HCT116 (cell line): ENCODE data around the gene TACR2. TPM values are rescaled to one million over a fixed set of nuclear protein-coding genes. Genes with fewer than 3 reads are reported as not detected.

Experiments
- ATAC-seq: fragments of 200-7000 bp; cut with Tn5 transposase; 2 replicates; pipeline ENCODE4 v1.9.1; 2020; ENCODE audit warnings: mild to moderate bottlenecking, moderate library complexity
- BruUV-seq: library from RNA; stranded (reverse); fragments of 400-500 nt; replicated peaks from 2 replicates; lab custom pipeline; 2021; lab: Mats Ljungman, UMichigan
- CTCF ChIA-PET: fragments of 300-600 bp; sonication (Branson Sonifier 250); formaldehyde crosslinking; loops from one replicate; lab custom pipeline; 2021; ENCODE audit warnings: antibody characterized with exemption; lab: Charles Lee
- POLR2A ChIA-PET: fragments of 300-600, 350-600 bp; sonication (Branson Sonifier 250); formaldehyde crosslinking; loops from one replicate; lab custom pipeline; 2021; ENCODE audit warnings: antibody characterized with exemption; lab: Charles Lee
- RAD21 ChIA-PET, 2 experiments: fragments of 300-600 bp; sonication (Branson Sonifier 250); formaldehyde crosslinking; loops; one replicate each; lab custom pipeline; 2023; ENCODE audit warnings: low total read pairs in 2 of 2; ENCODE audit not compliant: uncharacterized antibody in 2 of 2, unreplicated experiment in 2 of 2, low non-redundant PET in 1 of 2; lab: Charles Lee
- DNase-seq: peaks from one replicate; pipeline ENCODE4 v3.0.0-alpha.2; 2010; ENCODE audit warnings: low read depth, low spot score
- H2AFZ ChIP-seq: fragments of 200-600 bp; shearing (Covaris generic), sonication (generic); 2 replicates; pipeline ENCODE4 v1.6.1; 2017; ENCODE audit warnings: low read depth, mixed run types, mixed read lengths, antibody characterized with exemption, low read length; ENCODE audit not compliant: poor library complexity, severe bottlenecking
- H3K27ac ChIP-seq: 2 replicates; pipeline ENCODE4 v1.5.1; 2012; ENCODE audit warnings: low read depth, low read length
- H3K27me3 ChIP-seq: fragments of 200-600 bp; sonication (generic); 2 replicates; pipeline ENCODE4 v1.6.1; 2016; ENCODE audit warnings: mixed run types, low read length, mixed read lengths; ENCODE audit not compliant: insufficient read depth
- H3K36me3 ChIP-seq, 2 experiments: fragments of 200-500 bp in 1 of 2; fragments of 200-600 bp in 1 of 2; sonication (Bioruptor generic) in 1 of 2; sonication (generic) in 1 of 2; 2 replicates each; pipeline versions ENCODE4 v1.5.1 to v1.6.1; 2014 to 2016; ENCODE audit warnings: low read length in 2 of 2, inconsistent platforms in 1 of 2, mixed read lengths in 1 of 2, mixed run types in 1 of 2; ENCODE audit not compliant: insufficient read depth in 2 of 2, control insufficient read depth in 1 of 2
- H3K4me1 ChIP-seq, 2 experiments: fragments of 200-600 bp in 1 of 2; sonication (generic) in 1 of 2; 2 replicates each; pipeline versions ENCODE4 v1.5.1 to v1.6.1; 2012 to 2017; ENCODE audit warnings: low read length in 2 of 2, inconsistent platforms in 1 of 2, mild to moderate bottlenecking in 1 of 2, mixed read lengths in 1 of 2, mixed run types in 1 of 2, moderate library complexity in 1 of 2; ENCODE audit not compliant: insufficient read depth in 2 of 2, control insufficient read depth in 1 of 2
- H3K4me2 ChIP-seq: fragments of 200-600 bp; sonication (generic); 2 replicates; pipeline ENCODE4 v1.6.1; 2017; ENCODE audit warnings: mixed run types, low read length, mixed read lengths
- H3K4me3 ChIP-seq, 2 experiments: fragments of 200-600 bp in 1 of 2; sonication (generic) in 1 of 2; replicated peaks in 1 of 2; 2 replicates each; pipeline ENCODE4 v1.5.1; 2011 to 2016; ENCODE audit warnings: low read length in 2 of 2, control low read depth in 1 of 2, low read depth in 1 of 2, mild to moderate bottlenecking in 1 of 2, mixed read lengths in 1 of 2, mixed run types in 1 of 2
- H3K79me2 ChIP-seq: fragments of 200-600 bp; sonication (generic); 2 replicates; pipeline ENCODE4 v1.6.1; 2017; ENCODE audit warnings: mild to moderate bottlenecking, mixed run types, low read length, moderate library complexity, mixed read lengths; ENCODE audit not compliant: insufficient read depth
- H3K9ac ChIP-seq: fragments of 200-600 bp; sonication (generic); 2 replicates; pipeline ENCODE4 v1.6.1; 2016; ENCODE audit warnings: low read length, mixed read lengths
- H3K9me2 ChIP-seq: fragments of 200-600 bp; sonication (generic), shearing (Covaris generic); 2 replicates; pipeline ENCODE4 v1.6.1; 2017; ENCODE audit warnings: mixed run types, mild to moderate bottlenecking, moderate library complexity; ENCODE audit not compliant: insufficient read depth
- H3K9me3 ChIP-seq, 2 experiments: fragments of 200-500 bp in 1 of 2; fragments of 200-600 bp in 1 of 2; sonication (Bioruptor generic) in 1 of 2; sonication (generic) in 1 of 2; 2 replicates each; pipeline ENCODE4 v1.6.1; 2014 to 2017; ENCODE audit warnings: low read length in 2 of 2, mixed read lengths in 2 of 2, inconsistent platforms in 1 of 2, low read depth in 1 of 2, mild to moderate bottlenecking in 1 of 2, mixed run types in 1 of 2, moderate library complexity in 1 of 2; ENCODE audit not compliant: control insufficient read depth in 1 of 2, insufficient read depth in 1 of 2
- H4K20me1 ChIP-seq: fragments of 200-600 bp; sonication (generic), shearing (Covaris generic); 2 replicates; pipeline ENCODE4 v1.6.1; 2017; ENCODE audit warnings: mixed run types, mild to moderate bottlenecking, moderate library complexity; ENCODE audit not compliant: insufficient read depth
- CBX3 ChIP-seq: IDR thresholded peaks from 2 replicates; pipeline ENCODE4 v1.6.1; 2012; ENCODE audit warnings: low read depth
- EGR1 ChIP-seq: IDR thresholded peaks from 2 replicates; pipeline ENCODE4 v1.6.1; 2012; ENCODE audit warnings: low read depth
- EZH2 ChIP-seq: fragments of 200-600 bp; sonication (generic); IDR thresholded peaks from 2 replicates; pipeline ENCODE4 v1.6.1; 2017; ENCODE audit warnings: antibody characterized with exemption, mixed run types
- EZH2phosphoT487 ChIP-seq: fragments of 200-600 bp; IDR thresholded peaks from 2 replicates; pipeline ENCODE4 v1.6.1; 2018; ENCODE audit warnings: antibody characterized with exemption, borderline replicate concordance
- POLR2A ChIP-seq: IDR thresholded peaks from 2 replicates; pipeline ENCODE4 v1.7.0; 2011; ENCODE audit warnings: borderline replicate concordance; ENCODE audit not compliant: insufficient read depth, insufficient read length; ENCODE audit errors: extremely low read depth
- POLR2AphosphoS5 ChIP-seq: IDR thresholded peaks from 2 replicates; pipeline ENCODE4 v1.6.1; 2011; ENCODE audit warnings: mild to moderate bottlenecking, low read depth, low read length, moderate library complexity
- RAD21 ChIP-seq: IDR thresholded peaks from 2 replicates; pipeline ENCODE4 v1.6.1; 2012; ENCODE audit warnings: low read depth, mild to moderate bottlenecking
- SP1 ChIP-seq: IDR thresholded peaks from 2 replicates; pipeline ENCODE4 v1.6.1; 2012; ENCODE audit warnings: low read depth
- TCF7L2 ChIP-seq: IDR thresholded peaks from 2 replicates; pipeline ENCODE4 v1.7.0; 2011; ENCODE audit warnings: borderline replicate concordance, inconsistent platforms; ENCODE audit not compliant: insufficient read depth, insufficient read length; ENCODE audit errors: extremely low read depth
- YY1 ChIP-seq: IDR thresholded peaks from 2 replicates; pipeline ENCODE4 v1.6.1; 2011; ENCODE audit warnings: low read length, low read depth, moderate library complexity, mild to moderate bottlenecking; ENCODE audit not compliant: insufficient replicate concordance; ENCODE audit errors: extremely low read depth
- ZFX ChIP-seq: fragments of 450-650 bp; IDR thresholded peaks from 2 replicates; pipeline ENCODE4 v1.6.1; 2017
- intact Hi-C: fragments of 100-400 bp; cut with micrococcal nuclease; formaldehyde crosslinking; loops from 2 replicates; pipeline ENCODE4 v1.10.0; 2022
- total RNA-seq: library from RNA; stranded (reverse); gene quantifications from one replicate; pipeline ENCODE4 v1.2.1, GENCODE V29; 2021; ENCODE audit not compliant: unreplicated experiment
- TF ChIP-seq, protein P1 (sequence below): IDR thresholded peaks from 2 replicates; pipeline ENCODE4 v1.6.1; 2012
- TF ChIP-seq, protein P2 (sequence below): IDR thresholded peaks from 2 replicates; pipeline ENCODE4 v1.6.1; 2012
- TF ChIP-seq, protein P3 (sequence below), 3 experiments: fragments of 200-600 bp in 1 of 3; sonication (generic) in 1 of 3; IDR thresholded peaks in 2 of 3; conservative IDR thresholded peaks in 1 of 3; 2 replicates each; pipeline ENCODE4 v1.5.1; 2012 to 2017; ENCODE audit warnings: low read depth in 2 of 3, low read length in 2 of 3, antibody characterized with exemption in 1 of 3, borderline replicate concordance in 1 of 3, control low read depth in 1 of 3, mild to moderate bottlenecking in 1 of 3, mixed read lengths in 1 of 3, mixed run types in 1 of 3, moderate library complexity in 1 of 3; ENCODE audit not compliant: insufficient read depth in 1 of 3
- TF ChIP-seq, protein P4 (sequence below): IDR thresholded peaks from 2 replicates; pipeline ENCODE4 v1.6.1; 2012; ENCODE audit warnings: low read depth

TACR2 gene
- total RNA-seq, 1 experiment from 2014 or later = not detected

DNA sequence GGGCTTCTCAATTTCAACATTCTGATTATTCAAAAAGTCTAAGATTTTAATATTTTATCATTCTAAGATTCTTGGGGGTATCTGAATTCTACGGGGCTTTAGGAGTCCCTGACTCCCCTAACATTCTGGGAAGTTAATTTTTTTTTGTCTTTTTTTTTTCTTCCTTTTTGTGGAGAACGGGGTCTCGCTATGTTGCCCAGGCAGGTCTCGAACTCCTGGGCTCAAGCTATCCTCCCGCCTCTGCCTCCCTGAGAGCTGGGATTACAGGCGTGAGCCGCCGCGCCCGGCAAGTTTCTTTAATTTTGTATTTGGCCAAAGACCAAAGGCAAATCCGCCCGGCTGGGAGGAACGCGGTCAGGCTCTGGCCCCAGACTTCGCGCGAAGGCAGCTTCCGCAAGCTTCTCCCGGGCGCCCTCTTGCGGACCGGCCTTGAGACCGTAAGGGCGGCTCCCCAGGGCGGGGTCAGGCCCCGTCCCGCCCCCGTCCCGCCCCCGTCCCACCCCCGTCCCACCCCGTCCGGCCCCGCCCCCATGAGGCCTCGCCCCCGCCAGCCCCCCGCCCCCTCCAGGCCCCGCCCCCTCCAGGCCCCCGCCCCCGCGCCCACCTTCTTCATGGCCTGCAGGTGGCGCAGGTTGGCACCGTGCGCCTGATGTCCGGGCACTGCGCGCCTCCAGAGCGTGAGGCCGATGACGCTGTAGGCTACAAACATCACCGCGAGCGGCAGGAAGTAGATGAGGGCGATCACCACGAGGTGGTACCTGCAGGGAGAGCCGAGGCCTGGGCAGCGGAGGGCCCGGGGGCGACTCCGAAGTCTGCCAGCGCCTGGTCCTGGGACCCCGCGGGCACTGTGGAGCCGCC, 8.2 kb downstream of the TACR2 start:
- intact Hi-C loops = loop anchor here (1.0 to 2.0 kb wide), 2 partner anchors 99 to 230 kb away; no protein-coding TSS in a partner anchor
- CTCF ChIA-PET = interaction anchor here (0.6 to 4.4 kb wide), 36 partner anchors 9 to 424 kb away, joined by 3 to 46 read pairs (median 5); partner anchors contain the start of genes HKDC1, TACR2 and TSPAN15
- Histone ChIP-seq H3K9ac (peak overlapping the region; percentile 47), H3K9me2 (no peaks in the 10 kb centered on the region), H3K4me3 (no peak overlapping the region), H3K36me3 (no peaks in the 10 kb centered on the region), H3K4me2 (peak overlapping the region; percentile 65), H3K4me1 (peaks cover 9 to 21% of the 10 kb centered on the region in 2 experiments), H4K20me1 (no peaks in the 10 kb centered on the region), H3K27ac (peak overlapping the region; percentile 34; the same call in 1 of the 2 replicates), H3K79me2 (no peaks in the 10 kb centered on the region), H2AFZ (peak overlapping the region; percentile 67), H3K9me3 (no peaks in the 10 kb centered on the region), H3K27me3 (no peaks in the 10 kb centered on the region)
- POLR2A ChIA-PET = interaction anchor here (0.6 to 0.7 kb wide), 2 partner anchors 99 to 353 kb away, joined by 3 to 4 read pairs; no protein-coding TSS in a partner anchor
- no TSS peak for BruUV-seq
- ATAC-seq = peak; percentile 87
- DNase-seq = peak; percentile 88
- TF ChIP-seq, protein P1, sequence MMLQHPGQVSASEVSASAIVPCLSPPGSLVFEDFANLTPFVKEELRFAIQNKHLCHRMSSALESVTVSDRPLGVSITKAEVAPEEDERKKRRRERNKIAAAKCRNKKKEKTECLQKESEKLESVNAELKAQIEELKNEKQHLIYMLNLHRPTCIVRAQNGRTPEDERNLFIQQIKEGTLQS = no peak
- peak; percentile 64 for TF ChIP-seq POLR2AphosphoS5
- TF ChIP-seq, protein P2, sequence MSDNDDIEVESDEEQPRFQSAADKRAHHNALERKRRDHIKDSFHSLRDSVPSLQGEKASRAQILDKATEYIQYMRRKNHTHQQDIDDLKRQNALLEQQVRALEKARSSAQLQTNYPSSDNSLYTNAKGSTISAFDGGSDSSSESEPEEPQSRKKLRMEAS = peak; percentile 98
- no peak for TF ChIP-seq EZH2
- peak; percentile 55; the same call in 1 of the 2 replicates for TF ChIP-seq ZFX
- peak; percentile 58 for TF ChIP-seq SP1
- TF ChIP-seq, protein P3, sequence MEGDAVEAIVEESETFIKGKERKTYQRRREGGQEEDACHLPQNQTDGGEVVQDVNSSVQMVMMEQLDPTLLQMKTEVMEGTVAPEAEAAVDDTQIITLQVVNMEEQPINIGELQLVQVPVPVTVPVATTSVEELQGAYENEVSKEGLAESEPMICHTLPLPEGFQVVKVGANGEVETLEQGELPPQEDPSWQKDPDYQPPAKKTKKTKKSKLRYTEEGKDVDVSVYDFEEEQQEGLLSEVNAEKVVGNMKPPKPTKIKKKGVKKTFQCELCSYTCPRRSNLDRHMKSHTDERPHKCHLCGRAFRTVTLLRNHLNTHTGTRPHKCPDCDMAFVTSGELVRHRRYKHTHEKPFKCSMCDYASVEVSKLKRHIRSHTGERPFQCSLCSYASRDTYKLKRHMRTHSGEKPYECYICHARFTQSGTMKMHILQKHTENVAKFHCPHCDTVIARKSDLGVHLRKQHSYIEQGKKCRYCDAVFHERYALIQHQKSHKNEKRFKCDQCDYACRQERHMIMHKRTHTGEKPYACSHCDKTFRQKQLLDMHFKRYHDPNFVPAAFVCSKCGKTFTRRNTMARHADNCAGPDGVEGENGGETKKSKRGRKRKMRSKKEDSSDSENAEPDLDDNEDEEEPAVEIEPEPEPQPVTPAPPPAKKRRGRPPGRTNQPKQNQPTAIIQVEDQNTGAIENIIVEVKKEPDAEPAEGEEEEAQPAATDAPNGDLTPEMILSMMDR (IDR thresholded peaks at IDR 0.05 in 2 of 3, conservative IDR thresholded peaks at IDR 0.05 in 1 of 3; ENCODE audit: borderline replicate concordance in 1 of 3, insufficient read depth in 1 of 3, low read depth in 2 of 3, low read length in 2 of 3) = peak; percentile 30 to 59 (median 55); a peak in 5 of 6 replicates
- no peak for TF ChIP-seq EZH2phosphoT487
- peak; percentile 82 for TF ChIP-seq EGR1
- TF ChIP-seq CBX3 = peak; percentile 77
- TF ChIP-seq, protein P4, sequence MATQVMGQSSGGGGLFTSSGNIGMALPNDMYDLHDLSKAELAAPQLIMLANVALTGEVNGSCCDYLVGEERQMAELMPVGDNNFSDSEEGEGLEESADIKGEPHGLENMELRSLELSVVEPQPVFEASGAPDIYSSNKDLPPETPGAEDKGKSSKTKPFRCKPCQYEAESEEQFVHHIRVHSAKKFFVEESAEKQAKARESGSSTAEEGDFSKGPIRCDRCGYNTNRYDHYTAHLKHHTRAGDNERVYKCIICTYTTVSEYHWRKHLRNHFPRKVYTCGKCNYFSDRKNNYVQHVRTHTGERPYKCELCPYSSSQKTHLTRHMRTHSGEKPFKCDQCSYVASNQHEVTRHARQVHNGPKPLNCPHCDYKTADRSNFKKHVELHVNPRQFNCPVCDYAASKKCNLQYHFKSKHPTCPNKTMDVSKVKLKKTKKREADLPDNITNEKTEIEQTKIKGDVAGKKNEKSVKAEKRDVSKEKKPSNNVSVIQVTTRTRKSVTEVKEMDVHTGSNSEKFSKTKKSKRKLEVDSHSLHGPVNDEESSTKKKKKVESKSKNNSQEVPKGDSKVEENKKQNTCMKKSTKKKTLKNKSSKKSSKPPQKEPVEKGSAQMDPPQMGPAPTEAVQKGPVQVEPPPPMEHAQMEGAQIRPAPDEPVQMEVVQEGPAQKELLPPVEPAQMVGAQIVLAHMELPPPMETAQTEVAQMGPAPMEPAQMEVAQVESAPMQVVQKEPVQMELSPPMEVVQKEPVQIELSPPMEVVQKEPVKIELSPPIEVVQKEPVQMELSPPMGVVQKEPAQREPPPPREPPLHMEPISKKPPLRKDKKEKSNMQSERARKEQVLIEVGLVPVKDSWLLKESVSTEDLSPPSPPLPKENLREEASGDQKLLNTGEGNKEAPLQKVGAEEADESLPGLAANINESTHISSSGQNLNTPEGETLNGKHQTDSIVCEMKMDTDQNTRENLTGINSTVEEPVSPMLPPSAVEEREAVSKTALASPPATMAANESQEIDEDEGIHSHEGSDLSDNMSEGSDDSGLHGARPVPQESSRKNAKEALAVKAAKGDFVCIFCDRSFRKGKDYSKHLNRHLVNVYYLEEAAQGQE = no peak
- peak; percentile 55 for TF ChIP-seq YY1
- peak; percentile 43 for TF ChIP-seq POLR2A
- TF ChIP-seq TCF7L2 = peak; percentile 78
- TF ChIP-seq RAD21 = peak; percentile 48
- RAD21 ChIA-PET = interaction anchor here in 1 of 2 experiments (0.6 kb wide), 1 partner anchor 191 kb away, joined by 3 read pairs; no protein-coding TSS in a partner anchor
